Colonic mucosa (tissue), 4 donors: ENCODE results near the gene WSB2. TPM values are rescaled to one million over a fixed set of nuclear protein-coding genes. Genes with fewer than 3 reads are reported as not detected.
A peak's percentile ranks its signal among the peaks of the same experiment; 100 is the strongest.

Source experiments
- DNase-seq: peaks from one replicate; pipeline ENCODE4 v3.0.0-alpha.2; 2020
- H3K27ac ChIP-seq: fragments of 200-600 bp; one replicate; pipeline ENCODE4 v1.8.0; 2021
- H3K27me3 ChIP-seq: fragments of 200-600 bp; one replicate; pipeline ENCODE4 v1.8.0; 2021
- H3K36me3 ChIP-seq: fragments of 200-600 bp; one replicate; pipeline ENCODE4 v1.8.0; 2021
- H3K4me1 ChIP-seq: fragments of 200-600 bp; one replicate; pipeline ENCODE4 v1.8.0; 2021; ENCODE audit warnings: mild to moderate bottlenecking
- H3K4me3 ChIP-seq: fragments of 200-600 bp; one replicate; pipeline ENCODE4 v1.8.0; 2021
- H3K9ac ChIP-seq, 2 donors: one replicate each; pipeline ENCODE4 v1.7.0; 2013; ENCODE audit warnings: control low read depth in 2 of 2, low read depth in 2 of 2, low read length in 2 of 2
- H3K9me3 ChIP-seq: fragments of 200-600 bp; one replicate; pipeline ENCODE4 v1.8.0; 2021
- intact Hi-C: fragments of 100-400 bp; cut with DNase I; formaldehyde crosslinking; loops from one replicate; pipeline ENCODE4 v1.14.1; 2022
- total RNA-seq, 2 donors: library from RNA; stranded (reverse); fragmentation: NEBNext Ultra II Directional in 1 of 2; extraction: Animal tissue kit (Norgen Biotek cat#: 25700) in 1 of 2; gene quantifications; one replicate each; pipeline ENCODE4 v1.2.1, GENCODE V29; 2021
- TF ChIP-seq, protein P1 (sequence below): fragments of 200-600 bp; IDR thresholded peaks from one replicate; pipeline ENCODE4 v1.8.0; 2022; ENCODE audit warnings: antibody characterized with exemption, mild to moderate bottlenecking
- donor health status: healthy.
- donor health status: DM: no; HTN: no; CAD: no.
- donor health status: DM: no; HTN: no; CAD: no.

Gene WSB2
- total RNA-seq, 2 donors from 2014 or later: 99.1 to 120 TPM

GRCh38 chr12:118103201-118103600 lies 42.2 kb upstream of the WSB2 start:
- peak overlapping the region; percentile 89 for H3K27ac ChIP-seq
- intact Hi-C loops: loop anchor here (5.0 kb wide), 1 partner anchor 41 kb away; the partner anchor contains the start of gene WSB2
- peaks cover 4% of the 10 kb centered on the region for H3K4me1 ChIP-seq
- no peaks in the 10 kb centered on the region for H3K36me3 ChIP-seq
- H3K4me3 ChIP-seq: peak overlapping the region; percentile 95
- H3K9me3 ChIP-seq: no peaks in the 10 kb centered on the region
- TF ChIP-seq, protein P1, sequence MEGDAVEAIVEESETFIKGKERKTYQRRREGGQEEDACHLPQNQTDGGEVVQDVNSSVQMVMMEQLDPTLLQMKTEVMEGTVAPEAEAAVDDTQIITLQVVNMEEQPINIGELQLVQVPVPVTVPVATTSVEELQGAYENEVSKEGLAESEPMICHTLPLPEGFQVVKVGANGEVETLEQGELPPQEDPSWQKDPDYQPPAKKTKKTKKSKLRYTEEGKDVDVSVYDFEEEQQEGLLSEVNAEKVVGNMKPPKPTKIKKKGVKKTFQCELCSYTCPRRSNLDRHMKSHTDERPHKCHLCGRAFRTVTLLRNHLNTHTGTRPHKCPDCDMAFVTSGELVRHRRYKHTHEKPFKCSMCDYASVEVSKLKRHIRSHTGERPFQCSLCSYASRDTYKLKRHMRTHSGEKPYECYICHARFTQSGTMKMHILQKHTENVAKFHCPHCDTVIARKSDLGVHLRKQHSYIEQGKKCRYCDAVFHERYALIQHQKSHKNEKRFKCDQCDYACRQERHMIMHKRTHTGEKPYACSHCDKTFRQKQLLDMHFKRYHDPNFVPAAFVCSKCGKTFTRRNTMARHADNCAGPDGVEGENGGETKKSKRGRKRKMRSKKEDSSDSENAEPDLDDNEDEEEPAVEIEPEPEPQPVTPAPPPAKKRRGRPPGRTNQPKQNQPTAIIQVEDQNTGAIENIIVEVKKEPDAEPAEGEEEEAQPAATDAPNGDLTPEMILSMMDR: no peak
- peak; percentile 50 for DNase-seq
- H3K9ac ChIP-seq: peak overlapping the region; percentile 81 to 94
- H3K27me3 ChIP-seq: no peaks in the 10 kb centered on the region

- Histone ChIP-seq H3K27me3 (no peaks in the 10 kb centered on the region), H3K9me3 (no peaks in the 10 kb centered on the region), H3K4me1 (peaks cover 4% of the 10 kb centered on the region), H3K9ac (peak overlapping the region; percentile 81 to 94), H3K27ac (peak overlapping the region; percentile 89), H3K4me3 (peak overlapping the region; percentile 95), H3K36me3 (no peaks in the 10 kb centered on the region)
- DNase-seq: no peak
- TF ChIP-seq, protein P1: no peak
- intact Hi-C loops: loop anchor here (5.0 kb wide), 1 partner anchor 40 kb away; the partner anchor contains the start of gene WSB2
Observed at GRCh38 chr12:118102609-118103008, 41.6 kb upstream of the WSB2 start.

DNA sequence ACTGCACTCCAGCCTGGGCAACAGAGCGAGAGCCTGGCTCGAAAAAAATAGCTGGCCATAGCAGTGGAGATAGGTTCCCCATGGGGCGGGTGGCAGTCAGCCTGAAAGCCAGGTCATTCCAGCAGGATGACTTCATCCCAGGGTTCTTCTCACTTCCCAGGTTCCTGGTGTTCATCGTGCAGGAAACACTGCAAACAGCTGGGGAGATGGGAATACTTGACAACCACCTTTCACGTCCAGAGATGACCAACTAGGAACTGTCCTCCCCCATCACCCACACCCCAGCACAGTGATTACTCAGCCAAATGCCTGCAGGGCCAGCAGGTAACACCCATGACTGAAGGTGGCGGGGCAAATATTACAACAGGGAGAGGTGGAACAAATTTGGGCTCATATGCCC lies 41.1 kb upstream of the WSB2 start:
- DNase-seq: peak; percentile 66
- Histone ChIP-seq H3K4me1 (peaks cover 4% of the 10 kb centered on the region), H3K36me3 (no peaks in the 10 kb centered on the region), H3K27me3 (no peaks in the 10 kb centered on the region), H3K9me3 (no peaks in the 10 kb centered on the region), H3K4me3 (no peak overlapping the region), H3K27ac (peak overlapping the region; percentile 89), H3K9ac (peak overlapping the region in 1 of 2 donors; percentile 81)
- intact Hi-C loops: loop anchor here (5.0 kb wide), 1 partner anchor 40 kb away; the partner anchor contains the start of gene WSB2
- TF ChIP-seq, protein P1: no peak

DNA sequence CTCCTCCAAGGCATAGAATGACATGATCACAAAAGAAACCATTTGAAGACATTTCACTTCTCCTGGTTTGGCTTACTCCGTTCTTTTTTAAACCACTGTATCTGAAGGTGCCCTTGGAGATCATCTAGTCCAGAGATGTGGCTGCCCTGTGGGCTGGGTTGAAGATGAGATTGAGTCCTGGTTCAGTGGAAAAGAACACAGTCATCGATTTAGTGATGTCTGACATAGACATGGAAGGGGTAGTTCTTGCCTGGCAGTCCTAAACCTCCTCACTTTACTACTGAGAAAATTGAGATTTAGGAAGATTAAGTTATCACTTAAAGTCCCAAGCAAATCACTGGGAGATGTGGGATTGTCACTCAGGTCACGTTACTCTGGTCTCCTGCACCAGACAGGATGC lies 40.1 kb upstream of the WSB2 start:
- H3K27me3 ChIP-seq: no peaks in the 10 kb centered on the region
- H3K9ac ChIP-seq: no peak overlapping the region
- H3K27ac ChIP-seq: no peak overlapping the region
- no peak overlapping the region for H3K4me3 ChIP-seq
- DNase-seq: no peak
- intact Hi-C loops: loop anchor here (5.0 kb wide), 1 partner anchor 39 kb away; the partner anchor contains the start of gene WSB2
- TF ChIP-seq, protein P1: no peak
- no peaks in the 10 kb centered on the region for H3K9me3 ChIP-seq
- H3K36me3 ChIP-seq: no peaks in the 10 kb centered on the region
- peaks cover 4% of the 10 kb centered on the region for H3K4me1 ChIP-seq

DNA sequence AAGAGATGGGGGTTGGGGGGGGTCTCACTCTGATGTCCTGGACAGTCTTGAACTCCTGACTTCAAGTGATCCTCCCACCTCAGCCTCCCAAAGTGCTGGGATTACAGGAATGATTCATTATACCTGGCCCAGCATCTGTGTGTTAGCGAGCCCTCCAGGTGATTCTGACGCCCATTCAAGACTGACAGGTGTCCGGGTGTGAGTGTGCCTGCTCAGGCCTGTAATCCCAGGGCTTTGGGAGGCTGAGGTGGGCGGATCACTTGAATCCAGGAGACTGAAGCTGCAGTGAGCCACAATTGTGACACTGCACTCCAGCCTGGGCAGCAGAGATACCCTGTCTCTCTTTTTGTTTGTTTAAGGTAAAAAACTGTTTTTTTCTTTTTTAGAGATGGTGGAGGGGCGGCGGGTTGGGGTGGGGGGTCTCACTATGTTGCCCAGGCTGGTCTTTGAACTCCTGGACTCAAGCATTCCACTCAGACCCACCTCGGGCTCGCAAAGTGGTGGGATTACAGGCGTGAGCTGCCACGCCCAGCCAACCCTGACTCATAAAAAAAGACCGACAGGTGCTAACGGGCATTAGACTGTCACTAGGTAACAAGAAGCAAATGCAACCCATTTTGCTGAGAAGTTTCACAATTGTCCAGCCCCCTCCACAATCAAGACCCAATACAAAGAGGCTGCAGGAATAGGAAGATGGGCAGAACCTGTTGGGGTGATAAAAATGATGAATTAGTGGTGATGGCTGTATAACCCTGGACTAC lies 38.1 kb upstream of the WSB2 start:
- Histone ChIP-seq H3K9ac (peak overlapping the region in 1 of 2 donors; percentile 61), H3K27ac (peak overlapping the region; percentile 52), H3K36me3 (no peaks in the 10 kb centered on the region), H3K27me3 (no peaks in the 10 kb centered on the region), H3K9me3 (no peaks in the 10 kb centered on the region), H3K4me3 (no peak overlapping the region), H3K4me1 (peaks cover 4% of the 10 kb centered on the region)
- TF ChIP-seq, protein P1: no peak
- peak; percentile 66 for DNase-seq
- intact Hi-C loops: no loop called here
